Occipital lobe (tissue), 2 donors: ENCODE results near the gene PRDX1. TPM values are rescaled to one million over a fixed set of nuclear protein-coding genes. Genes with fewer than 3 reads are reported as not detected.

Experiments
- DNase-seq: peaks from one replicate; lab custom pipeline; 2025; lab: John Stamatoyannopoulos, UW
- total RNA-seq: library from RNA; depleted of rRNA; stranded (reverse); fragments of >200 nt; gene quantifications from one replicate; pipeline ENCODE4 v1.2.3, GENCODE V29; 2014

PRDX1 gene
- 186 TPM for total RNA-seq

DNA sequence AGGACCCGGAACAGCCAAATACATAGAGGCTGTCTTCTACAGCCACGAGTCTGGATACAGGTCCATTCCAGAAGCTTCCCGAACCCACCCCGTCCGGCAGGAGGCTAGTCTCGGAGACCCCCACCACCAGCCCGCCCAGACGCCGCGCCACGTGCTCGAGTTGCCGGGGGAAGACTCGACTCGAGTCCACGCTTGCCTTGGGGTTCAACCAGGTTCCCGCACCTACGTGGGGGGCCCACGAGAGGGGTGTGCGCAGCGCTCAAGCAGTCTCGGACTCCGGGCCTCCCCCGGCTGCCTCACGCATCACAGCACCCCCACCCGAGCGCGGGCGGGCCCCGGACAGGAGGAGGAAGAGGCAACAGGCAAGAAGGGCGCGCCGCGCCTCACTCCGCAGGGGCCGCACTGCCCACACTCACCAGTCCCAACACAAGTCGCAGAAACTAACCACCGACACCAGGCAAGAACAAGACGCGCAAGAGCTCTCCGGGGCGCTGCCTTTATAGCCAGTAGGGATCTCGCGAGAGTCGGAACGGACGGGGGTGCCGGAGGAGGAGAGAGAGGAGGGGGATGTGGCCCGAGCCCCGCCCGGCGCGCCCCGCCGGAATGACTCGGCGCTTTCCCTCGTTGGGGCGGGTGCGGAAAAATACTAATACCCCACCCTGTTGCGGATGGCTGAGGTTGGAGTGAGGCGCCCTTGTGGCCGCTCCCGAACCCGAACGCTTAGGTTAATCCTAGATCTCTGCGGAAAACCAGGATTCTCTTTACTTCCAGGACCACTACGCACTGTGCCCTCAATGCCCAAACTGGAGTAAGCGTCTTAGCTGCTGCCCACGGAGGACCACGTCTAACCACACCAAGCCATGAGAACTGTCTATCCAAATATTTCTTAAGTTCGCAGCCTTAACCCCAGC is at the start of gene PRDX1:
PRDX1 (minus strand) TSS at position 472 of the 911 bp plus-strand sequence. CDS start 2,841 bp downstream, outside the sequence.
- peak; percentile 96 for DNase-seq

DNA sequence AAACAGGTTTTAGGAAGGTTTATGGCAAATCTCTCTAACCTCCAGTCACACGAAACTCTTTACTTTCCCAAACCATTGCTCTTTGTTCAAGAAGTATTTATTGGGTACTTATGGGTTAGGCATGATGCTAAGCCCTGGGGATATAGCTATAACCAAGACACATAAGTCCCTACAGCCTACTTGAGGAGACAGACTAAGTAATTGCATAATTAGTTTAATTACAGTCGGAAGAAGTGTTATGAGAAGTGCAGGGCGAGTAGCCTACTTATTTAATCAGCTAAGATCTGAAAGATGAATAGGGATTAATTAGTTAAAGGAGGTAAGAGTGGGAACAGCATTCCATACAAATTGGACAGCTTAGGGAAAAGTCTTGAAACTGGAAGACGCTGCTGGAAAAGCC is 48.9 kb upstream of the PRDX1 start:
- no peak for DNase-seq

DNA sequence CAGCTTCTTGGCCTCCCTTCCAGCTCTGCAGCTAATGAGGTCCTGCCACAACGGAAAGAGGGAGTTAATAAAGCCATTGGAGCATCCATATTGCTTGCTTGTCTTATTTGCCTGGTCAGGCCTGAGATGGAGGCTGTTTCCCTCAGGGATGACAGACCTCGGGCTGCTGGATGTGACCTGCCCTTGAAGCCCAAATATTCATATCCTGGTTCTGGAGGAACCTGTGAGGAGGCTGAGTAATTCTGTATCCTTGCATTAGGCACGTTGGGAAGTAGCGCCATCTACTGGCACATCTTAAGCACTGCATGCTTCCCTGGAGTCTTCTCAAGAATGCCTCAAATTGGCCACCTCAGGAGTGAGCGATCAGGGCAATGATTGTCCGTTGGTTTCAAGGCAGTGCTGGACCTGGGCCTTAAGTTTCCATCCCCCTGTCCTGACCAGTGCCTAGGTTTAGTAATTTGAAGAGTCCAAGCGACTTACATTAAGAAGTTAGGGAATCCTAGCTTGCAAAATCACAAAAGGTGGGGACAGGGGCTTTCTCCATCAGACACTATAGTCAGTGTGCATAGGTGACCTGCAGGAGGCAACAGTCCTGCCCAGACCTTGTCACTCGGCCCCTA is 48.4 kb upstream of the PRDX1 start:
- DNase-seq: peak; percentile 35

DNA sequence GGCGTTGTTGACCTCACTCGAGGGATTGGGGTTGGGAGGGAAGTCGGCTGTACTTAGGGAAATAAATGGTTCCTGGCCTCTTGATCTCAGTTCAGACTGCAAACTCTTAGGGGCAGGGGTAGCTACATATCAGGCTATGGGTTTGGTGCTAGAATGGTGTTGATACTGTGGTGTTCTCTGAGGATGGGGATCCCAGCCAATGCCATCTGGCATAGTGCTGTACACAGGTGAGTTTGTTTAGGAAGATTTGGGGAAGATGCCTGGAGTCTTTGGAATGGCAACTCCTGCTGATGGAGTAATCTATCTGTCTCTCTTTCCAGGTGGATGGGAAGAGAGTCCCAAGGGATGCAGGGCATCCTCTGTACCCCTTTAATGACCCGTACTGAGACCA is 47.9 kb upstream of the PRDX1 start:
- DNase-seq: no peak

DNA sequence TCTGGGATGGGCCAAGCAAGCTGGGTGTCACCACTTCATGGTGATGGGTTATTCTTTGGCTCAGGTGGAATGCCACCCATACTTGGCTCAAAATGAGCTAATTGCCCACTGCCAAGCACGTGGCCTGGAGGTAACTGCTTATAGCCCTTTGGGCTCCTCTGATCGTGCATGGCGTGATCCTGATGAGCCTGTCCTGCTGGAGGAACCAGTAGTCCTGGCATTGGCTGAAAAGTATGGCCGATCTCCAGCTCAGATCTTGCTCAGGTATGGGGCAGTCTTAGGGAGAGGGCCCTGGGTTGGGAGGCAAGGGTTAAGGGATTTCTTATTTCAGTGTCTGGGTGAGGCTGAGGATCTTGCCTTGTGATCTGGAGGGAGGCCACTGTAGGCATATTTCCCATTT is 46.7 kb upstream of the PRDX1 start:
- no peak for DNase-seq

DNA sequence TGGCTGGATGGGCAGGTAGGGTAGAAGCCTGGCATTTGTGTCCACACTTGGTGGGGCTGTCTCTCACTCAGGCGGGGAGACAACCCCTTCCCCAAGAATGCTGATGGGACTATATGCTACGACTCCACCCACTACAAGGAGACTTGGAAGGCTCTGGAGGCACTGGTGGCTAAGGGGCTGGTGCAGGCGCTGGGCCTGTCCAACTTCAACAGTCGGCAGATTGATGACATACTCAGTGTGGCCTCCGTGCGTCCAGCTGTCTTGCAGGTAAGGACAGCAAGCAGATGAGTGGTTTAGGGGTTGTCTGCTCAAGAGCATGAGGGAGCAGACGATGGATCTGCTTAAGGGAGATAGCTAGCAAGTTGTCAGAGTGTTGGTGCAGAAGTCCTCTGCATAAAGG is 46.2 kb upstream of the PRDX1 start:
- DNase-seq: no peak

DNA sequence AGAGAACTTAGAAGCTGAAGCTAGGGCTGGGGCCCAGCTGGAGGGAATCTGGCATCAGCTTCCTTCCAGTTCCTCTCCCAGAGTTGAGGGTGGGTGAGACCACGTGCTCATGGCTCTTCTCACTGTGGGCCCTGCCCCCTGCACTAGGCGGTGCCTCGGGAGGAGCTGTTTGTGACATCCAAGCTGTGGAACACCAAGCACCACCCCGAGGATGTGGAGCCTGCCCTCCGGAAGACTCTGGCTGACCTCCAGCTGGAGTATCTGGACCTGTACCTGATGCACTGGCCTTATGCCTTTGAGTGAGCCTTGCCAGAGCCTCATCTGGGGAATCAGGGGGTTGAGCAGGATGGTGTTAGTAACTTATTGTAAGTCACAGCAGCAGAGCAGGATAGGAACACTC is 45.0 kb upstream of the PRDX1 start:
- DNase-seq: no peak

DNA sequence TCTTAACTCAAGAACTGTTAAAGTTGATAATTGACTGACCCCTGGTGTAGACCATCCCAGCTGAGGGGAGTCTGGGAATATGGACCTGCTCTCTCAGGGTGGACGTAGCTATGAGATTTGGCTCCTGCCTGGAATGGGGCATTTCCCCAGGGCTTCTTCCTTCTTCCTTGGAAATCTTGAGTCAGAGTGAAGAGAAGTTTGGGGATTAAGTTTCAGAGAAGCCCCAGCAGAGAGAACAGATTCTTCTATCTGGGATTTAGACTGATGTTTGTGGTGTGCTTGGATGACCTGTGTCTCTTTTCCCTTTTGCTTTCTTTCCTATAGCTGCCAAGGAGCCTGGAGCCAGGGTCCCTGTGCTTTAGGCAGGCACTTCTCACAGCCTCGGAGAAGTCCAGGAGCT is 42.2 kb upstream of the PRDX1 start:
- DNase-seq: no peak

DNA sequence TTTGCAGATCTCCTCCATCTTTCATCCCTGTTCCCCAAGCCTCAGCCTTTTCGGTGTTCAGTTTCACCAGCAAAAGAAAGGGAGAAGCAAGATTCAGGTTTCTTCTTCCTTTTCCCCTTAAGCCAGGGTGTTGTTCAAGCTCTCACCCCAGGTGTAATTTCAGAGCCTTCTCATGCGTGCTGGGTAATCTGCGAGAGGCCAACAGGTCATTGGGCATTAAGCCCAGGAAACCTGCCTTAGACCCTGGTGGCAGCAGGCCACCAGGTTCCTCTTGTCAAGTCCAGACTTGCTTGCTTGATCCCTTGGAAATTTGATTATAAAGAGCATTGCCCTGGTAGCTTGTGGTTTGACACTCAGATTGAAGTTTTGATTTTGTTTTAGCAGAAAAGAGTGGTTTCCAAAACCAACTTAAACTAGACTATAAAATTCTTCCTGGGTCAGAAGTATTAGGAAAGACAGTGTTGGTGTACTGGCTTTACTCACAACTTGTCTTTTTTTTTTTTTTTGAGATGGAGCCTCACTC is 35.8 kb upstream of the PRDX1 start:
- DNase-seq: no peak

DNA sequence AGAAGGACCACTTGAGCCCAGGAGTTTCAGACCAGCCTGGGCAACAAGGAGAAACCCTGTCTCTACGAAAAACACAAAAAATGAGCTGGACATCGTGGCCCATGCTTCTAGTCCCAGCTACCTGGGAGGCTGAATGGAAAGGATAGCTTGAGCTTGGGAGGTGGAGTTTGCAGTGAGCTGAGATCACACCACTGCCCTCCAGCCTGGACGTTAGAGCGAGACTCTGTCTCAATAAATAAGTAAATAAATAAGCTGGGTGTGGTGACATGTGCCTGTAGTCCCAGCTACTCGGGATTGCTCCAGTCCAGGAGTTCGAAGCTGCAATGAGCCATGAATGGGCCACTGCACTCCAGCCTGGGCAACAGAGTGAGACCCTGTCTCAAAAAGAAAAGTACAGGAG is 32.5 kb upstream of the PRDX1 start:
- no peak for DNase-seq

DNA sequence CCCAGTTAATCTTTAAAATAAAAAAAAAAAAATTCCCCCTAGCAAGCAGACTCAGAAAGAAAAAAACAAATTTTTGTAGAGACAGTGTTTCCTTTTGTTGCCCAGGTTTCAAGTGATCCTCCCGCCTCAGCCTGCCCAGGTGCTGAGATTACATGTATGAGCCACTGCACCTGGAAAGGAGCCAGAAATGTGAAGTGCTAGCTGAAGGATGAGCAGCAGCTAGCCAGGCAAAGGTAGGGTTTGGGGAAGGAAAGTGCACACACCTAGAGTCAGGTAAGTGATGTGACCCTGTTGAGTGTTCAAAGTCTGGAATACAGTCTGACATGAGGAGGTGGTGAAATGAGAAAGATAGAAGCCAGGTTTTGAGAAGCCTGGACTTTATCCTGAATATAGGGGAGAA is 30.6 kb upstream of the PRDX1 start:
- no peak for DNase-seq

DNA sequence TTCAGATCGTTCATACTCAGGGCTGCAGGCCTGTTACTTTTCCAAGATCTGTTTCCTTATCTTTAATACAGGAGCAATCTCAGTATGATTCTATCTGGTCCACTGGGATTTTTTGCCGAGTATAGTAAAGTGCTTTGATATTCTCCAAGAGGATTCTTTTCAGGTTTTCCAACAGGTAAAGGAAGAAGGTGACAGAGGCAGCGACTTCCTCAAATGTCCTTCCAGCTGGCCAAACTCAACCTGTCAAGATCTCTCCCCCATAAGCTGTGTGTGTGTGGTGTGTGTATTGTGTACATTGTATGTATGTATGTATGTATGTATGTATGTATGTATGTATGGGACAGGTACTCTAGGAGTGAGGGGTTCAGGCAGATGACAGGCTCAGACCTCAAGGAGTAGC is 30.0 kb upstream of the PRDX1 start:
- DNase-seq: no peak

DNA sequence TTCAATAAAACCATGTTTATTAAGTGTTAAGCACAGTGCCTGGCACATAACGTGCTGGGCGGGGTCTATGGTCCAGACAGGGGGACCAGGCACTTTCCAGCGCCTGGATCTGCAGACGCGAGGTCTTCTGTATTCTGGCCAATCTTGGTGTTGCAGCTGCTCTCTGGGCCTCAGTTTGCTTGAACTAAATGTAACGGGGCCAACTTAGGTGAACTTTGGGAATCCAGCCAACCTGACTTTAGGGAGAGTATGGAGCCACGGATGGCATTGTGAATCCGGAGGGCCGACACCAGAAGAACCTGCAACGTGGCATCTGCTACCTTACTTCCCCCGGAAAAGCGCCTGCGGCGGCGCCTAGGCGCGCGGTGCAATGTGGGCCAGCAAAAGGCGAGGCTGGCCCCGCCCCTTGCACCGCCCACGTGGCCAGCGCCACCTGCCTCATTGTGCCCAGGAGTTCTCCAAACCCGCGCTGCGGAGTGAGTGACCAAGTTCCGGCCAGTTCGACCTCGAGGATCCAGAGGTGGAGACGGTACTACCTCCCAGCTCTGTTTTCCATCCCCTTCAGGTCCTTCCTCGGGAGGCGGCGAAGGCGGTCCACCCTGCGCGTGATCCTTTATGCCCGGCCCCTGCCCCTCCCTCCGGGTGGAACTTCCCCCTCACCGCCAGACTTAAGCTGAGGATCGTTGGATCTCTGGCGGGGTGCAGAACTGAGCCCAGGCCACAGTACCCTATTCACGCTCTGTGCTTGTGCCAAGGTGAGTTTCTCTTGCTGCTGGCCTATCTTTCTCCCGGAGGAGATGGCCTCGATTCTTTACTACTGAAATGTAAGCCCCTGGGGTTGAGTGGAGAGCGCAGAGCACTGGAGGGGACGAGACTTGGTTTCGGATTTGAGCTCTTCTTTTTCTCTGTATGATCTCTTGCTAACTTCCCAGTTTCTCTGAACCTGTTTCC is 29.0 kb upstream of the PRDX1 start, which contains the start of gene AKR1A1:
AKR1A1 (plus strand) TSS at position 426 of the 951 bp plus-strand sequence. CDS start 10,969 bp downstream, outside the sequence.
- peak; percentile 89 for DNase-seq

DNA sequence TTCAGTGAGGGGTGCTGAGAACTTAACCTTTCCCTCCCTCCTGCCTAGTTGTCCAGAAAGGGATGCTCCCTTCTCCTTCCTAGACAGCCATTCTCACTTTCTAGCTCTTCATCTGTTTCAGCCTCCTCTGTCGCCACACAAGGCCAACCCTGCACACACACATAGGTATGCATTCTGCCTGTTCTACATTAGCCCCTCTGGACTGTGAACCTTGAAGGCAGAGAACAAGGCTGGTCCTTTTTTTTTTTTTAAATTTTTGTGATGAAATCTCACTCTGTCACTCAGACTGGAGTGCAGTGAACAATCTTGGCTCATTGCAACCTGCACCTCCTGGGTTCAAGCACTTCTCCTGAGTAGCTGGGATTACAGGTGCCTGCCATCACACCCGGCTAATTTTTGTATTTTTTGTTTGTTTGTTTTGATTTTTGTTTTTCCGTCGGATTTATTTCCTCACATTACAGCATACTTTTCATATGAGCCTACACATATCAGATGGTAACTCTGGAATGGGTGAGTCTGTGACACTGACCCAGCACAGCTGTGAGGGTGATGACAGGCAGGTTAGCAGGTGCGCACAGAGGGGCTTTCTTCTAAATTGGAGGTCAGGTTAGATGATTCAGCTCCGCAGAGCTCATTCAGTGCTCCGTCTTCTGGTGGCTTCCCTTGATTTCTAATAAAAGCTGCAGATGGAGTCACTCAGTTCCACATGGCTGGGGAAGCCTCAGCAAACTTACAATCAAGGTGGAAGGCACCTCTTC is 24.0 kb upstream of the PRDX1 start:
- no peak for DNase-seq

DNA sequence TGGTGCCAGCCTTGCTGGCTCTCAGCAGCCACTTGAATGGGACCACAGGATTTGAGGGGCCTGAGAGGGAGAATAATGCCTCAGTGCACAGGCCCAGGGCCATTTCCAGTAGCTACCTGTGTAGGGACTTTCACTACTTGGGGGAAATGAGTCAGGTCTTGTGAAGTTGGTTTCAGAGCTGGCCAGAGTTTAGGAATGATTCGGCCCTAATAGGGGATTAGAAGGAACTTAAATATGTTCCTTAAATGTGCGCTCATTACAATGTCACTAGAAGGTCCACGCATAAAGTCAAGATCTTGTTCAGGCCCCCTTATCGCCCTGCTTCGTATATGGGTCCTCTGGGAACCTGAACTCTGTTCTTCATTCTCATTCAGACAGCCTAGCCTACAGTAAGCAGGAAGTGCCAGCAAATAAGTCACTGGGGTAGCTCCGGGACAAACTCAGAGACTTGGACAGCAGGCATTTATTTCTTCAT is 23.4 kb upstream of the PRDX1 start:
- DNase-seq: no peak

DNA sequence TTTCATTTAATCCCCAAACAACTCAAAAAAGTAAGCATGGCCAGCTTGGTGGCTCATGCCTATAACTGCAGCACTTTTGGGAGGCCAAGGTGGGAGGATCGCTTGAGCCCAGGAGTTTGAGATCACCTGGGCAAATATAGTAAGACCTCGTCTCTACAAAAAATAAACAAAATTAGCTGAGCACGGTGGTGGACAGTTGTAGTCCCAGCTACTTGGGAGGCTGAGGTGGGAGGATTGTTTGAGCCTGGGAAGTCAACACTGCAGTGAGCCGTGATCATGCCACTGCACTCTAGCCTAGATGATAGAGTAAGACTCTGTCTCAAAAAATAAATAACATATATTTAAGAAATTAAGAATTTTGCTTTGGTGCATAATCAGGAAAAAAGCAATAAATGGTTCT is 22.8 kb upstream of the PRDX1 start:
- no peak for DNase-seq

DNA sequence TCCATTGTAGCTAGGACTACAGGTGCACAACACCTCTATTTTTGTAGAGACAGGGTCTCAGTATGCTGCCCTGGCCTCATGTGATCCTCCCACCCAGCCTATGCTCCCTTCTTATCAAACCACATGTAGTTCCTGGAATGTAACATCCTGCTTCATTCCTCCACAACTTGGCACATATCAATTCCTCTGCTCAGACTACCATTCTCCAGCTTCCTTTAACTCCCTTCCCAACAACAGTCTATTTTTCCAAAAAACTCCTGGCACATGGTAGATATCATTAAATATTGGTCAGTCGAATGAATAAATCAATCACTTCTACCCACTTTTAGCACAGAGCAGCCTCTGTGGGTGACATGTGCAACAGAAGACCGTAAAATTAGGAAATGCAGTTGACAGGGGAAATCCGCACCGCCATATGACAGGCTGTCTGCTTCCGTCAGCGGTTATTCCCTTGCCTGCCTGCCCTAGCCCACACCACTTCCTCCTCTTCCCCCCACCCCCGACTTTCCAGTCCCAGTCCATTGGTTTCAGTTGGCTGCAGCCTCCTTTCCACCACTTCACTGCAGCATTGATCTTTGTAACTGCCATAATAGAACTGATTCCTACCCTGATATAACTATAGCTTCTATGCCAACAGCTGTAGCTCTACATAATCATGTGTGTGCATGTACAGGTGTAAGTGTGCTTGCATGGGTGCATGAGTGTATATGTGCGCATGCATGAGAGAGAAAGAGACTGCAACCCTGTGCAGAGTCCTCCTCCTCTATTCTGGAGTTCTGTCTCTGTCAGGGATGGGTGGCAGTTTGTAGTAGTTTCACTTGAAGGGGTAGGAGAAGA is 22.1 kb upstream of the PRDX1 start:
- DNase-seq: no peak

DNA sequence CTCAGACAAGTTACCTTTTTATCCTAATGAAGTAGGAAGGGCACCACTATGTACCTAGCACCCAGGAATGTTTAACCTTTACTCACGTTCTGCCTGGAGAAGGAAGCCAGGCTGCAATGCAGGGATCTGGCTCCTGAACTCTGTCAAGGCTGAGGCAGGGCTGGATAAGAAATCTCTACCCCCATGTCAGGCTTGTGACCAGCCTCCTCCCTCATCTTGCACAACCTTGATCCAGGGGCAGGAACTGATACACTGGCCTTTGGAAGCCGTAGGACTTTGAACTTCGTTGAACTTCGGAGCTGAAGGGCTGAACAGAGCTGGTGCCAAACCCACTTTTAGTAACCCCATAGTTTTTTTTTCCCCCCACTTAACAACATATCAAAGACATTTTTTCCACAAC is 20.9 kb upstream of the PRDX1 start:
- DNase-seq: no peak

DNA sequence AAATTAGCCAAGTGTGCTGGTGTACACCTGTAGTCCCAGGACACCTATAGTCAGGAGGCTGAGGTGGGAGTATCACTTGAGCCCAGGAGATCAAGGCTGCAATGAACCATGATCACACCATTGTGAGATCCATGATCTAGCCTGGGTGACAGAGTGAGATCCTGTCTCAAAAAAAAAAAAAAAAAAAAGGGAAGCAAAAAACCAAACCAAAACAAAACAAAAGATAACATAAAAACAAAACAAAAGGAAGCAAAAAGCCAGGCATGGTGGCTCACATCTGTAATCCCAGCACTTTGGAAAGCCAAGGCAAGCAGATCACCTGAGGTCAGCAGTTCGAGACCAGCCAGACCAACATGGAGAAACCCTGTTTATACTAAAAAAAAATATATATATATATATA is 19.5 kb upstream of the PRDX1 start:
- DNase-seq: no peak

DNA sequence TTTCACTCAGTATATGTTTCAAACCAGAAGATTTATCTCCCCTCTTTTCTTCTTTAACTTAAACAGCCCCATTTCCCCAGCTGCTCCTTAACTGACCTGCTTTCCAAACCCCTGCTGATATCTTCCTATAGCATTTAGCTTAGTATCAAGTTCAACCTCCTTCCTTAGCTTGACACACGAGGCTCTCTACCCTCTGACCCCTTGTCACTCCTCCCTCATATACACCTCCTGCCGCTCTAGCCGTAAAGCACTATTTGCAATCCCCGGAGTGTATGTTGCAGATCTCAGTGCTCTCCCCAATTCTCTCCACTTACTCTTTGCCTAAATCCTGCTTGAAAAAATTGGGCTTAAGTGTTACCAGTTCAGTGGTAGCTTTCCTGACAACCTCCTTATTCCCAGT is 15.2 kb upstream of the PRDX1 start:
- no peak for DNase-seq
